ENCODE data around the gene MYRF. TPM values are rescaled to one million over a fixed set of nuclear protein-coding genes. Genes with fewer than 3 reads are reported as not detected.

MYRF gene
- total RNA-seq, 4 donors from 2014 or later: 0.09 to 0.95 (median 0.22) TPM; not detected in 1

GRCh38 chr11:61730240-61730994, 22.0 kb upstream of the MYRF start:
- no peak overlapping the region for H3K4me3 ChIP-seq
- TF ChIP-seq CTCF (IDR thresholded peaks at IDR 0.05) (no peak), POLR2A (IDR thresholded peaks at IDR 0.05) (no peak)
- no peaks in the 10 kb centered on the region for H3K9me3 ChIP-seq
- peak overlapping the region in 1 of 4 donors; percentile 1 for H3K27ac ChIP-seq
- no peak for DNase-seq
- intact Hi-C loops (cut with DNase I): no loop called here
- 28 to 37% methylated on average over 3 to 7 of the region's 13 CpGs for WGBS, 2 donors
- peaks cover 0 to 56% (median 10%) of the 10 kb centered on the region in 3 donors for H3K36me3 ChIP-seq
- H3K4me1 ChIP-seq: peaks cover 8 to 68% (median 17%) of the 10 kb centered on the region in 3 donors
- H3K27me3 ChIP-seq: no peaks in the 10 kb centered on the region

GRCh38 chr11:61731211-61731951, 21.1 kb upstream of the MYRF start:
- WGBS, 2 donors: 58 to 68% methylated on average over 3 to 7 of the region's 19 CpGs
- Histone ChIP-seq H3K4me3 (no peak overlapping the region), H3K36me3 (peaks cover 0 to 56% (median 11%) of the 10 kb centered on the region in 3 donors), H3K27ac (no peak overlapping the region), H3K27me3 (no peaks in the 10 kb centered on the region), H3K9me3 (no peaks in the 10 kb centered on the region), H3K4me1 (peaks cover 8 to 68% (median 17%) of the 10 kb centered on the region in 3 donors)
- no peak for DNase-seq
- TF ChIP-seq CTCF (IDR thresholded peaks at IDR 0.05) (no peak), POLR2A (IDR thresholded peaks at IDR 0.05) (no peak)
- intact Hi-C loops (cut with DNase I): no loop called here

GRCh38 chr11:61731952-61732675, 20.3 kb upstream of the MYRF start:
- no peaks in the 10 kb centered on the region for H3K27me3 ChIP-seq
- TF ChIP-seq CTCF (IDR thresholded peaks at IDR 0.05) (no peak), POLR2A (IDR thresholded peaks at IDR 0.05) (no peak)
- H3K36me3 ChIP-seq: peaks cover 0 to 56% (median 7%) of the 10 kb centered on the region in 3 donors
- no peak for DNase-seq
- H3K9me3 ChIP-seq: no peaks in the 10 kb centered on the region
- H3K4me3 ChIP-seq: no peak overlapping the region
- intact Hi-C loops (cut with DNase I): loop anchor here (2.0 kb wide), 1 partner anchor 51 kb away; the partner anchor contains the start of gene DAGLA
- WGBS, 2 donors: 70% methylated on average over 3 of the region's 8 CpGs; no CpG with 5 or more reads in 1 of the 2 donors
- H3K27ac ChIP-seq: peak overlapping the region in 2 of 4 donors; percentile 43 to 57
- peaks cover 8 to 66% (median 17%) of the 10 kb centered on the region in 3 donors for H3K4me1 ChIP-seq

GRCh38 chr11:61732705-61733104, 19.7 kb upstream of the MYRF start:
- H3K27ac ChIP-seq: peak overlapping the region in 3 of 4 donors; percentile 43 to 57 (median 49)
- DNase-seq: no peak
- 85% methylated on average over 2 of the region's 6 CpGs; no CpG with 5 or more reads in 1 of the 2 donors for WGBS, 2 donors

More at GRCh38 chr11:61732705-61733104, 19.7 kb upstream of the MYRF start:
- no peaks in the 10 kb centered on the region for H3K27me3 ChIP-seq
- intact Hi-C loops (cut with DNase I): loop anchor here (2.0 kb wide), 1 partner anchor 52 kb away; the partner anchor contains the start of gene DAGLA
- H3K4me3 ChIP-seq: no peak overlapping the region
- peaks cover 0 to 56% (median 7%) of the 10 kb centered on the region in 3 donors for H3K36me3 ChIP-seq
- no peak for TF ChIP-seq CTCF (IDR thresholded peaks at IDR 0.05)
- no peak for TF ChIP-seq POLR2A (IDR thresholded peaks at IDR 0.05)
- peaks cover 8 to 60% (median 17%) of the 10 kb centered on the region in 3 donors for H3K4me1 ChIP-seq
- no peaks in the 10 kb centered on the region for H3K9me3 ChIP-seq
